ENCODE results near the gene CHST13. TPM values are rescaled to one million over a fixed set of nuclear protein-coding genes. Genes with fewer than 3 reads are reported as not detected.

The CHST13 gene
- total RNA-seq, 4 donors from 2014 or later, result 2.8 to 2.9 TPM; not detected in 2

DNA sequence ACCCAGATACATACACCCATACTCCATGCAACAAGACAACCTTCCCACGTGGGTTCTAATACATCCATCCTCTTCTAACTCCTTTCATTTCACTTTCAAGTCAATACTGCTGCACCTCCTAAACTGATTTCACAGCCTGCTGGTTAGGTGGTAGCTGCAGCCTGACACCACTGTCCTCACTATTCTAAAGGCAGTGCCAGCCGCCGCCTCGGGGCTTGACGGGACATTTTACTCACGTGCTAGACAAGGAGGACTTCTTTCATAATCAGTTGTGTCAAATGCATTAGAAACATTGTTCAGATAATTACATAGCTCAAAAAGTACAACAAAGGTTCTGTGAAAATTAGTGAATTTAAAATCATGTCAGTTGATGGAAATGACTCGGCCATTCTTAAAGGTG lies 12.7 kb upstream of the CHST13 start:
- TF ChIP-seq, protein P1, sequence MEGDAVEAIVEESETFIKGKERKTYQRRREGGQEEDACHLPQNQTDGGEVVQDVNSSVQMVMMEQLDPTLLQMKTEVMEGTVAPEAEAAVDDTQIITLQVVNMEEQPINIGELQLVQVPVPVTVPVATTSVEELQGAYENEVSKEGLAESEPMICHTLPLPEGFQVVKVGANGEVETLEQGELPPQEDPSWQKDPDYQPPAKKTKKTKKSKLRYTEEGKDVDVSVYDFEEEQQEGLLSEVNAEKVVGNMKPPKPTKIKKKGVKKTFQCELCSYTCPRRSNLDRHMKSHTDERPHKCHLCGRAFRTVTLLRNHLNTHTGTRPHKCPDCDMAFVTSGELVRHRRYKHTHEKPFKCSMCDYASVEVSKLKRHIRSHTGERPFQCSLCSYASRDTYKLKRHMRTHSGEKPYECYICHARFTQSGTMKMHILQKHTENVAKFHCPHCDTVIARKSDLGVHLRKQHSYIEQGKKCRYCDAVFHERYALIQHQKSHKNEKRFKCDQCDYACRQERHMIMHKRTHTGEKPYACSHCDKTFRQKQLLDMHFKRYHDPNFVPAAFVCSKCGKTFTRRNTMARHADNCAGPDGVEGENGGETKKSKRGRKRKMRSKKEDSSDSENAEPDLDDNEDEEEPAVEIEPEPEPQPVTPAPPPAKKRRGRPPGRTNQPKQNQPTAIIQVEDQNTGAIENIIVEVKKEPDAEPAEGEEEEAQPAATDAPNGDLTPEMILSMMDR (IDR thresholded peaks at IDR 0.05), result no peak
- TF ChIP-seq POLR2A (IDR thresholded peaks at IDR 0.05), result no peak
- Histone ChIP-seq H3K27ac (no peak overlapping the region), H3K4me3 (no peak overlapping the region), H3K27me3 (no peaks in the 10 kb centered on the region), H3K9me3 (no peaks in the 10 kb centered on the region), H3K36me3 (no peaks in the 10 kb centered on the region), H3K4me1 (no peaks in the 10 kb centered on the region)
- peak in 1 of 3 donors; percentile 9 for DNase-seq

DNA sequence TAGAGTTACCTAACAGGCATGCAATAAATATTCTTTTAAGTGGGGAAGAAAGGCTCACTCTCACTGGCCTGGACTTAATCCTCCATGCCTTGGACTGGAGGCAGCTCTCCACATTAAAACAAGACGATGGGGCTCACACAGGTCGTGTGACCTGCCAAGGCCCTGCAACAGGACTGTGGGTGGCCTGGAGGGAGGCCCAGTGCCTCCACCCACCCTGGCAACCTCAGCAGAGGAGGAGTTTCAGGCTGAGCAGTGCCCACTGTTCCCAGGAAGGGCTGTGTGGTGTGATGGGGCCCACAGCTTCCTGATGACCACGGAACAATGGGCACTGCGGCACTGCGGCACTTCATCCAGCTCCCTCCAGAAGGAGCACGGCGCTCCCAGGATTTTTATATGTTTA lies 11.9 kb upstream of the CHST13 start:
- no peaks in the 10 kb centered on the region for H3K4me1 ChIP-seq
- no peaks in the 10 kb centered on the region for H3K36me3 ChIP-seq
- TF ChIP-seq POLR2A (IDR thresholded peaks at IDR 0.05), result no peak
- no peak overlapping the region for H3K4me3 ChIP-seq
- peak in 1 of 3 donors; percentile 13 for DNase-seq
- H3K27ac ChIP-seq, result no peak overlapping the region
- H3K9me3 ChIP-seq, result no peaks in the 10 kb centered on the region
- H3K27me3 ChIP-seq, result no peaks in the 10 kb centered on the region

DNA sequence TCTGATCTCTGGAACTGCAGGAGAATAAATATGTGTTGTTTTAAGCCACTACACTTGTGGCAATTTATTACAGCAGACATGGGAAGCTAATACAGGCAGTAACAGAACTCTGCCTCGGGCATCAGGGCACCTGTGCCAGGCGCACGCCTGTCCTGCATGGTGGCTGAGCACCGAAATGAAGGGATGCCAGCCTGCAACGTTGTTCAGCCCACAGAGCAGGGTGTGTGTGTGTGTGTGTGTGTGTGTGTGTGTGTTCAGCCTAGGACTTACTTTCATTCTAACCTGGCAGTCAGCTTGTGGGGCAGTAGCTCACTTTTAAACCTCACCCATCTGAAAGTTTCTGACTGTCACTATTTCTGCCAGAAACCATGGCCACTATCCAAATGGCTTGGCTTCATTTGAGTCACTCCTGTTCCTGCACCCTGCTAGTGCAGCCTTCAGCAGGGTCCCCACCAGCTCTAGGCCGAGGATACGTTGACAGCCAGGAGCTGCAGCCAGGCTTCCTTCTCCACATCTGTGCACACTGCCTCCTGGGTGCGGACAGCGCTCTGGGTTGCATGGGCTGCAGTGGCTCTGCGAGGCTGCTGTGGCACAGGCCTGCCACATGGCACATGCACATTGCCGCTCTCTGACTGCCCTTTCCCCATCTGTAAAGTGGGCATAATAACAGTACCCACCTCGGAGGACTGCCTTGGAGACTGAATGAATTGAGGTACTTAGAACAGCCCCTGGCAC lies 10.9 kb upstream of the CHST13 start:
- Histone ChIP-seq H3K9me3 (no peaks in the 10 kb centered on the region), H3K27me3 (no peaks in the 10 kb centered on the region), H3K4me3 (no peak overlapping the region), H3K27ac (no peak overlapping the region), H3K4me1 (no peaks in the 10 kb centered on the region), H3K36me3 (no peaks in the 10 kb centered on the region)
- peak in 1 of 3 donors; percentile 28 for DNase-seq
- TF ChIP-seq POLR2A (IDR thresholded peaks at IDR 0.05), result no peak
- TF ChIP-seq, protein P1 (IDR thresholded peaks at IDR 0.05), result no peak

DNA sequence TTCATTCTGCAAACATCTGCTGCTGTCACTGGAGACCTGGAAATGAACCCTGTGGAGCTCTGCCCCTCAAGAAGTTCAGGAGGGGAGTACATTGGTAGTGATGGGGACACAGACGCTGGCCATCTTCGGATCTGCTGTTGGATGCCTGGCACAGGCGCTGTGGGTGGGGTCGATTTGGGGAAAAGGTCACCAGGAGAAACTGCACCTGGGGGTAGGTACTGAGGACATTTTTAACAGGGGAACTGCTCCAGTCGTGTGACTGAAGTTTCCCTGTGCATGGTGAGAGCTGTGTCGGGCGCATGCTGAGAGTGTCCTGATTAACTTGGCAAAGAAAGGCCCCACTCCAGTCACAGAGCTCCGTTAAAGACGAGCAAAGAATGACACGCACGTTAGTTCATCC lies 9.8 kb upstream of the CHST13 start:
- DNase-seq, result peak in 1 of 3 donors; percentile 26
- Histone ChIP-seq H3K4me1 (no peaks in the 10 kb centered on the region), H3K36me3 (no peaks in the 10 kb centered on the region), H3K9me3 (no peaks in the 10 kb centered on the region), H3K4me3 (no peak overlapping the region), H3K27me3 (no peaks in the 10 kb centered on the region), H3K27ac (no peak overlapping the region)
- TF ChIP-seq POLR2A (IDR thresholded peaks at IDR 0.05), result no peak
- TF ChIP-seq, protein P1 (IDR thresholded peaks at IDR 0.05), result no peak

DNA sequence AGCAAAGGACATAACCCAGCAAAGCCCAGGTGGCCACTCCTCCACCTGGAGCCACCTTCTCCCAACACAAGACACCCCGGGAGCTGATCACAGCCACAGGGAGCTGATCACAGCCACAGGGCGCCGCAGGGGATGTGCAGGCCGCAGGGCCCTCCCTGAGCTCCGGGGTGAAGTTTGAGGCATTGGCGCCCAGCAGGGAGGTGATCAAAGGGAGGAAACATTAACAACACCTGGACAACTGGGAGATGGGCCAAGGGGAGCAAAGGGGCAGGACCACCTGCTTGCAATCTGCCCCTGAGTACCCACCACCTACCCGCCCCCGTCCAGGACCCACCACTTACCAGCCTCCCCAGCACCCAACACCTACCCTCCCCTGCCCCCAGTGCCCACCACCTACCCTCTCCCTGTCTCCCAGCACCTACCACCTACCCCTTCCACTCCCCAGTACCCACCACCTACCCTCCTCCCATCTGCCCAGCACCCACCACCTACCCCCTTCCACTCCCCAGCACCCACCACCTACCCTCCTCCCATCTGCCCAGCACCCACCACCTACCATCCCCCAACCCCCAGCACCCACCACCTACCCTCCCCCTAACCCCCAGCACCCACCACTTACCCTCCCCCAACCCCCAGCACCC lies 8.8 kb upstream of the CHST13 start:
- TF ChIP-seq, protein P1 (IDR thresholded peaks at IDR 0.05), result no peak
- no peak for TF ChIP-seq POLR2A (IDR thresholded peaks at IDR 0.05)
- Histone ChIP-seq H3K4me3 (no peak overlapping the region), H3K27me3 (no peaks in the 10 kb centered on the region), H3K9me3 (no peaks in the 10 kb centered on the region), H3K4me1 (no peaks in the 10 kb centered on the region), H3K27ac (no peak overlapping the region), H3K36me3 (no peaks in the 10 kb centered on the region)
- peak in 1 of 3 donors; percentile 34 for DNase-seq

DNA sequence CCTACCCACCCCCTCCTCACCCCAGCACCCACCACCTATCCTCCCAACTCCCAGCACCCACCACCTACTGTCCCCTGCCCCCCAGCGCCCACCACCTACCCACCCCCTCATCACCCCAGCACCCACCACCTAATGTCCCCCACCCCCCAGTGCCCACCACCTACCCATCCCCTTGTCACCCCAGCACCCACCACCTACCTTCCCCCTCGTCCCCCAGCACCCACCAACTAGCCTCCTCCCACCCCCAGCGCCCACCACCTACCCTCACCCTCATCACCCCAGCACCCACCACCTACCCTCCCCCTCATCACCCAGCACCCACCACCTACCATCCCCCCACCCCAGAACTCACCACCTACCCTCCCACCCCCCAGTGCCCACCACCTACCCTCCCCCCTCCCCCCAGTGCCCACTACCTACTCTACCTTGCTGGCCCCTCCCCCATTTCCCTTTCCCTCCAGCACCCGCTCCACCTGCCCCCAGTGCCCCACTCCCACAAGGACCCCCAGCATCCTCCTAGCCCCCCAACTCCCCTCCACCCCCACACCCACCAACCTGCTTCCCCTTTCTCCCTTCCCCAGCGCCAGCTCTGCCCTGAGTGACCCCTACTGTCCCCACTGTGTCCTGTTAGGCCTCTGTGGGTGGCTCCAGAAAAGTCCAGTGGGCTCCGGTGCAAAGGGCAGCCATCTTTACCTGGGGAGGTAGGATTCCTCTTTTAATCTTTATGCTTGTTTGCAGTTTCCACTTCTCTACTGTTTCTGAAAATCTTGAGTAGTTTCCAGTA lies 7.6 kb upstream of the CHST13 start:
- peak in 1 of 3 donors; percentile 29 for DNase-seq
- no peak for TF ChIP-seq POLR2A (IDR thresholded peaks at IDR 0.05)
- TF ChIP-seq, protein P1 (IDR thresholded peaks at IDR 0.05), result no peak
- no peaks in the 10 kb centered on the region for H3K4me1 ChIP-seq
- no peak overlapping the region for H3K4me3 ChIP-seq
- no peaks in the 10 kb centered on the region for H3K9me3 ChIP-seq
- no peak overlapping the region for H3K27ac ChIP-seq
- no peaks in the 10 kb centered on the region for H3K36me3 ChIP-seq
- H3K27me3 ChIP-seq, result no peaks in the 10 kb centered on the region

Measured in Peyer's patch (tissue), 4 donors.